B cell (primary cell): Measurements from ENCODE around the gene ZFHX2.

Source experiments
- EZH2 ChIP-seq: IDR thresholded peaks from 2 replicates; pipeline ENCODE4 v1.6.1; 2012; ENCODE audit warnings: borderline replicate concordance, low read depth, mild to moderate bottlenecking, moderate library complexity, low read length; ENCODE audit not compliant: insufficient read depth, poor library complexity, severe bottlenecking
- TF ChIP-seq, protein P1 (sequence below): fragments of 200-600 bp; IDR thresholded peaks from one replicate; pipeline ENCODE4 v1.8.0; 2022; ENCODE audit warnings: antibody characterized with exemption, mild to moderate bottlenecking

DNA sequence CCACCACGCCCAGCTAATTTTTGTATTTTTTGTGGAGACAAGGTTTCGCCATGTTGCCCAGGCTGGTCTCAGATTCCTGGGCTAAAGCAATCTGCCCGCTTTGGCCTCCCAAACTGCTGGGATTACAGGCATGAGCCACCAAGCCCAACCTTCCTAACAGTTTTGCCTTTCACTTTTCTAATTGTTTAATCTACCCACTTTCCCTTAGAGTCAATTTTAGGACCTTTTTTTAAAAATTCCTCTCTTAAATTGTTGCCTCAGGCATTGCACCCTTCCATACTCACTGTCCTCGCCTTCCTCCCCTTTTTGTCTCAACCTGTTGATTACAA, 11.5 kb downstream of the ZFHX2 start:
- TF ChIP-seq, protein P1, sequence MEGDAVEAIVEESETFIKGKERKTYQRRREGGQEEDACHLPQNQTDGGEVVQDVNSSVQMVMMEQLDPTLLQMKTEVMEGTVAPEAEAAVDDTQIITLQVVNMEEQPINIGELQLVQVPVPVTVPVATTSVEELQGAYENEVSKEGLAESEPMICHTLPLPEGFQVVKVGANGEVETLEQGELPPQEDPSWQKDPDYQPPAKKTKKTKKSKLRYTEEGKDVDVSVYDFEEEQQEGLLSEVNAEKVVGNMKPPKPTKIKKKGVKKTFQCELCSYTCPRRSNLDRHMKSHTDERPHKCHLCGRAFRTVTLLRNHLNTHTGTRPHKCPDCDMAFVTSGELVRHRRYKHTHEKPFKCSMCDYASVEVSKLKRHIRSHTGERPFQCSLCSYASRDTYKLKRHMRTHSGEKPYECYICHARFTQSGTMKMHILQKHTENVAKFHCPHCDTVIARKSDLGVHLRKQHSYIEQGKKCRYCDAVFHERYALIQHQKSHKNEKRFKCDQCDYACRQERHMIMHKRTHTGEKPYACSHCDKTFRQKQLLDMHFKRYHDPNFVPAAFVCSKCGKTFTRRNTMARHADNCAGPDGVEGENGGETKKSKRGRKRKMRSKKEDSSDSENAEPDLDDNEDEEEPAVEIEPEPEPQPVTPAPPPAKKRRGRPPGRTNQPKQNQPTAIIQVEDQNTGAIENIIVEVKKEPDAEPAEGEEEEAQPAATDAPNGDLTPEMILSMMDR, result no peak
- TF ChIP-seq EZH2, result no peak
